Suppressor macrophage treated with lipopolysaccharide for 4 hours (primary cell): ENCODE measurements around the gene ZCCHC24.

Experiments used
- DNase-seq: peaks from one replicate; pipeline ENCODE4 v3.0.0-alpha.2; 2020

ZCCHC24 gene

DNA sequence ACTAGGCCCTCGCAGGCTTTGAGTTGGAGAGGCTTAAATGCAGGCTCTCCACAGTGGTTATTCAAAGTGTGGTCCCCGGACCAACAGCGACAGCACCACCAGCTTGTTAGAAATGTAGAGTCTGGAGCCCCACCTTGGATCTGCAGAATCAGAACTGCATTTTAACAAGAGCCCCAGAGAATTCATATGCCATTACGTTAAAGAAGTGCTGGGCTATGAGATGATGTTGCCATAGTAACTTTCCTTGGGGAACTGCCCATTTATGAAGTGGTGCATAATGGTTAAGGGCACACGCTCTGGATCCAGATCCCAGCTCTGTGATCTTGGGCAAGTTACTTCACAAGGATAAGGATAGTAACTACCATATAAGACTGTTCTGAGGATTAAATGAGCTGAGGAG lies 48.9 kb downstream of the ZCCHC24 start:
- no peak for DNase-seq

- no peak for DNase-seq
Observed at GRCh38 chr10:79394664-79395063, 50.8 kb downstream of the ZCCHC24 start.

- no peak for DNase-seq
Observed at GRCh38 chr10:79393924-79394610, 51.4 kb downstream of the ZCCHC24 start.

DNA sequence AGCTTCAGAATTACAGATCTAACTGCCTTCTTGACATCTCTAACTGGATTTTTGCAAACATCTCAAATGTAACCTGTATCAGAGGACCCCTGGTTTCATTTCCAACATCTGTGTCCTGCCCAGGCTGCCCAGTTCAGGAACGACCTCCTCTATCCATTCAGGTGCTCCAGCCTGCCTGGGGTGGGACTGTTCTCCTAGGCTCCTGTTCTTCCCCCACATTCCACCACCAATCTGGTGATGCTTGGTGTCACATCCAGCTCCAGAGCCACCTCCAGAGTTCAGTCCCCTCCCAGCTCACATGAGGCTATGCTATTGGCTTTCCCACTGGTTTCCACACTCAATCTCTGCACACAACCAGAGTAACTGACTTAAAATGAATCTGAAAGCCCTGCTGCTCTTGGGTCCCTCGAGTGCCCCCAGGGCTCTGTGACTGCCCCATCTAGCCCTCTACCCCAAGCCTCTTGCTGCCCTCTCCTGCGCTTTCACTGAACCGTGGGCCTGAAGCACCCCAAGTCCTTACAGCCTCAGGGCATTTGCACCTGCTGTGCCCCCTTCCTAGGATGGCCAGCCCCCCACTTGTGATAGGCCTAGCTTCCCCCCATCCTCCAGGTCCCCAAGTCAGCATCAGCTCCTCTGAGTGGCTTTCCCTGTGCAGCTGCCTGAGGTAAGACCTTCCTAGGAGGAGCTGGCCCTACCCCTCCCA lies 52.1 kb downstream of the ZCCHC24 start:
- DNase-seq, result no peak

DNA sequence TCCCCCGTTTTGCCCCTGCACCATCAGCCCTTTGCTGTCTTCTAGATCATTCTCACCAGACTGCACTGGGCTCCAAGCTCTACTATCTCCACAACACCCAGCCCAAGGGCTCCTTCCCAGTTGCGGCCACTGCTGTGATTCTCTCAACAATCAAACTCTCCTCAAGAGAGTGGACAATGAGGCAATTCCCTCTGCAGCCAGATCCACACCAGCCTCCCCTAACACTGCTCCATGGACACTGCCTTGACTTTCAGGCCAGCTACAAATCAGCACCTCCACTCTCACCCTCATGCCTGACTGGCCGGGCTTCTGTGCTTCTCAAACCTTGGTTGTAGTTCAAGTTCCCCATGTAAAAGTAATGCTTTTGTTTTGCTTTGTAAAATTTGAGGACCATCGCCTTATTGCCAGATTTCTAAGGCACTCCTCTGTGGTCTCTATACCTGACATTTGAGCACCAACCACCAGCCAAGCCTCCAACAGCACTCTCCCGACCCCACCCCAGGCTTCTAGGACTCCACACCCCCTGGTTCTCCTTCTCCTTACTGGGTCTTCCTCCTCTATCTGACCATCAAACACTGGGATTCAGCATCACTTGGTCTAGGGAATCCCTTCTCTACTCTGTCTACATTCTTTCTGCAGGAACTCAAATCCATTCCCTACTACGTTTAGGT lies 52.8 kb downstream of the ZCCHC24 start:
- no peak for DNase-seq

DNA sequence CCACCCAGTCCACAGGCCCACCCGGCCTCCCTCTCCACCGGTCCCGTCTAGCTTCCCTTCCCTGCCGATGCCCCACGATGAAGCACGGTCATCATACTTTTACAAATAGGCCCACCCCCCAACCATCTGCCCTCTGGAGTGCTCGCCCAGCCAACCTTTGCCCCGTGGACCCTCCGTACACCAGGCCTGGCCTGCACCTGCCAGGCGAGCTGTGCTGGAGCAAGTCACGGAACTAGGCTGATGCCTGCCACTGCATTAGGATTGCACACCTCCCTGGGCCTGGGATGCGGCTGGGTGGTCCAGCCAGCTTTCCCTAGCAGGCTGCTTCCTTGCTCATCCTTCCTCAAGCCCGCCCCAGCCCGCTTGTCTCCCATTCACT lies 53.4 kb downstream of the ZCCHC24 start:
- no peak for DNase-seq

- DNase-seq, result no peak
Observed at GRCh38 chr10:79391231-79392019, 54.0 kb downstream of the ZCCHC24 start.

DNA sequence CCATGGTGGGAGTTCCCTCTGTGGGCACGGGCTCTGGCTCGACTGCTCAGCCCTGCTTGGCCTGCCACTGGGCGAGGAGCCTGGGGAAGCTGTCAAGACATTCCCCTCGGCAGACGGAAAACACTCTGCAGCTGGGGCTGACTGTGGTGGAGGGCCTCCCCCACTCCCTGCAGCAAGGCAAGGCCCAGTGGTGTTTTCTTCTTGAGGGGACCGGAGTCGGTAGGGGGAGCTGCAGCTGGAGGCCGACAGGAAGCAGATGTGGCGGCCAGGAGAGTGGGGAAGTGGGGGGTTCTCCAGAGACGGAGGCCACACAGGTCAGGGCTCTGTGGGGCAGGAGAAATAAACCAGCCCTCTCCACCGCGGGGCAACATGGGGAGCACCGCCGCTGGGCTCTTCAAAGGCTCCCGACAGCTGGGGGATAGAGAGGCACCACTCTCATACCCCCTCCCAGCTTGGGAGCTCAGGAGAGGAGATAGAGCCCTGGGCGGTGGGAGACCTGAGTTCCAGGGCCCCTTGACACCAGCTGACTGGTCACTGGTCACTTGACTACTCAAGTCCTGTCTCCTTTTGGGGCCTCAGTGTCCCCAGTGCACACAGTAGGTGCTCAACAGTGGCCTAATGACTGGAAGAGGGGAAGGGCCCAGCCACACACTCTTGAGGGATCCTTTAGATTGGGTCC lies 54.7 kb downstream of the ZCCHC24 start:
- DNase-seq, result peak; percentile 34

DNA sequence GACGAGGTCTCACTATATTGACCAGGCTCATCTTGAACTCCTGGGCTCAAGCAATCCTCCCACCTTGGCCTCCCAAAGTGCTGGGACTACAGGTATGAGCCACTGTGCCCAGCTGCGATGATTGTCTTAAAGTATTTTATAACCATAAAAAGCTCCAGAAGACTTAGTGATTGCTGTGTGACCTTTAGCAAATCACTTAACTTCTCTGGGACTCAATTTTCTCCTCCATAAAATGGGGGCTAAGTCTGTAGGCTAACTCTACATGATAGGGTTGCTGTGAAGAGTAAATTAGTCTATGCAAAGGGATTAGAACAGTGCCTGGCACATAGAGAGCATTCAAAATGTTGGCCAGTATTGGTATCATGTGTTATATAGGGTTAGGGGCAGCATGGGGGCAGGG lies 55.4 kb downstream of the ZCCHC24 start:
- DNase-seq, result no peak

DNA sequence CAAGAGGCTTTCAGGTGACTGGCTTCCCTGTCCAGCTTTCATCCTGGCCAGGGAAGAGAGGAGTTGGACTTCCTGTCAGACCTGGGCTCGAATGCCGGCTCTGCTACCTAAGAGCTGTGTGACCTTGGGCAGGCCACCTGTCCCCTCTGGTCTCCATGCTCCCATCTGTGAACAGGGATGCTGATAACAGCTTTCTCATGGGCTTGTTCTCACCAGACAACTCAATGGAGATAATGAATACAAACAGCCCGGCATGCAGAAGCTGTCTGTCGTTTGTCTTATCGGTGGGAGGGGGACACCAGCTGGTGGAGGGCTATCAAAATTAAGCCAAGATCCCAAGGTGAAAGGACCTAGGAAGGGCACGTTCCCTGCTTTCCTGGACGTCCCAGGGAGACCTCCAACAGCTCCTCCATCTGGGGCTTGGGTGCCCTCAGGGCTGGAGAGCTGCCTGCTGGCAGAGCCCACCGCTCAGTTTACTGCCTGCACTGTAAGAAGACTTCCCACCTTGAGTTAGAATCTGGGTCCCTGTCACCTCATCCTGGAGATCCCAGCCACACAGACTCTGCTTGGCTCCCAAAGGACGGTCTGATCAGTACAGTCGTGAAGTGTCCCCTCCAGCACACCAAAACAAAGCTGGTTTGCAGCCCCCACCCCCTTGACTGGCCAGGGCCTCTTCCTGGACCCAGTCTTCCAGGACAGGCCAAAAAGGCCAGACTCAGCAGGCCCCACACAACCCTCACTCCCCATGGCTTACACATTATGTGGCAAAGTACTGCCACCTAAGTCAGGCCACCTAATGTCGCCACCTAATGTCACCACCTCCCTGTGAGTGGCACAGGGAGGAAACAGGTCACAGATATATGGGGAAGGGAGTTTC lies 57.2 kb downstream of the ZCCHC24 start:
- DNase-seq, result no peak

GRCh38 chr10:79387466-79387973 lies 57.9 kb downstream of the ZCCHC24 start:
- no peak for DNase-seq

- no peak for DNase-seq
Observed at GRCh38 chr10:79386637-79387465, 58.6 kb downstream of the ZCCHC24 start.

- DNase-seq, result no peak
Observed at GRCh38 chr10:79385804-79386531, 59.5 kb downstream of the ZCCHC24 start.

GRCh38 chr10:79385392-79385795 lies 60.0 kb downstream of the ZCCHC24 start:
- DNase-seq, result no peak

DNA sequence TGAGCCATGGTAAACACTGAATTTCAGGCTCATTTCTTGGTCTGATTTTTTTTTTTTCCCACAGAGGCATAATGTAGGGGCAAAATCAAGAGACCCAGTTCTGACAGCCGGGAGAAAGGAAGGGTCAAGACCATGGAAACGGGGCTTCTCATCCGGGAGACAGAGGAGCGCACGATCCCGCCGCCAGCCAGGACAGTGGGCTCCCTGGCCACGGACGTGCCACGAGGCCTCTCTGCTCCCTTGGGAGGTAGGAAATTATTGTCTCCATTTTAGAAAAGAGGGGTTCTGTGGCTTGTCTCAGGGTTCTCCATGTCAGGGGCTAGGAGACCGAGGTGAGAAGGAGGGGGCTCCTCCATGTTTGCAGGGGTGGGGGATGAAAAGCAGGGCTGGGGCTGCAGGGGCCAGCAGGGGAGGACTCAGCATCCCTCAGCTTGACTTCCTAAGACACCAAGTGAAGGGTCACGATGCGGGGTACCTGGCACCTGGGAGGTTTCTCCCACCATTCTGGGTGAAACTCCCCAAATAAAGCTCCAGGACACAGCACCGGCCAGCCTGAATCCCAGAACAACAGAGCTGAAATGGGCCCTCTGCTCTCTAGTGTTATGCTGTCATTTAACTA lies 60.5 kb downstream of the ZCCHC24 start:
- no peak for DNase-seq

DNA sequence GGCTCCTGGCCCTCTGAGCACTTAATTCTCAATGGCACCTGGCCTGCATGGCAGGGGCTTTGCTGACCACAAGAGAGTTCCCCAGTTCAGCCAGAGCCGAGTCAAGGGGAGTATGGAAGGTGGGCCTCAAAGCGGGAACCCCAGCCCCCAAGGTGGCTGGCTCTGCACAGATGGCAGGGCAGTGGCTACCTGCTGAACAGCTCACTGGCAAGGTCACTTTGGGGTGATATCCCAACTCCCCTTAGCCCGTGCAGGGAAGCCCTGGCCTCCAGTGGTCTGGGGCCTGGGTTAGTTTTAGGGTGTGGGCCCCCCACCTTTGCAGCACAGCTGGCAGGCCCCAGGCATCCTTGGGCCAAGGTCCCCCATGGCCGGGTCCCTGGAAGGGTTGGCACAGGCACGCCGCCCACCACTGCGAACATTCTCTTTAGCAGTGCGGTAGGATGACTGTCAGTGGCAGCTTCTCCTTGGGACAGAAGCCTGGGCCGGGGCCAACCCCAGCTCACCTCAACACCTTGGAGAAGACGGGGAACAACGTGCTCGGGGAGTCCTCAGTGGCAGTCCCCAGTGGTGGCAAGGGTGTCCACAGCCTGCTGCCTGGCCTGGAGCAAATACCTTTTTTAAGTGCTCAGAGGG lies 61.3 kb downstream of the ZCCHC24 start:
- no peak for DNase-seq

DNA sequence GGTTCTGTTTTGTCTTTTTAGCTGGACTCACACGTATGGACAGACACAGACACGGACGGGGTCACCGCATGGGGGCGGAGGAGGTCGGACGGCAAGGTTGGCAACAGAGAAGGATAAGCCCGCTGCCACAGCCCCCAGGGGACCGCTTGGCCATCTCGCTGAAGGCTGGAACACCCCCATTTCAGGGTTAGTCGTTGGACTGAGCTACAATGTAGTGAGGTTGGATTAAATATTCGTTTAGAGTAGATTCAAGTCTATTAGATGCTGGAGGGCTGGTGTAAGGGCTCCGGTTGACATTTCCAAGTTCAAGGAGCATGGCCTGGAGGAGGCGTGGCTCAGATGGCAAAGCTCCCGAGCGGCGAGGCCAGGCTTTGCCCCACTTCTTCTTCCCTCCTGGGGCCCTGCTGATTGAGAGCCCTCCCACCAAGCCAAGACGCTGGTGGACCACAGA lies 62.9 kb downstream of the ZCCHC24 start:
- no peak for DNase-seq

DNA sequence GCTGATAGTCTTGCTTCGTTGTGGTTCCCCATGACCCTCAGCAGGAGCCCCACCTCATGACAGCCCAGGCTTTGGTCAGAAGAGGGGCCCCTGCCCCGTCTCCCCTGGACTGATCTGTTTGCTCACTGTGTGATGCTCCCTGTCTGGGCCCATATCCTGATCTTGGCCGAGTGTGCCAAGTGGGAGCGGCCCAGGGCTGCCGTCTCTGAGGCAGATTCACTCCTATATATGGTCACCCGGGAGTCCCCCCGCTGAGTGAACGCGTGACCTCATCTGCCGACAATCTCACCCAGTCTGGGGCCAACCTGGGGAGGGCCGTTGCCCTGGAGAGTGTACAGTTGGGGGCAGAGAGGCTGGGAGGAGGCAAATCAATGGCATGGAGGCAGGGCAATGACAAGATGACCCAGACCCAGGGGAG lies 63.6 kb downstream of the ZCCHC24 start:
- DNase-seq, result no peak
